ENCODE results near the gene SNAP47.

DNA sequence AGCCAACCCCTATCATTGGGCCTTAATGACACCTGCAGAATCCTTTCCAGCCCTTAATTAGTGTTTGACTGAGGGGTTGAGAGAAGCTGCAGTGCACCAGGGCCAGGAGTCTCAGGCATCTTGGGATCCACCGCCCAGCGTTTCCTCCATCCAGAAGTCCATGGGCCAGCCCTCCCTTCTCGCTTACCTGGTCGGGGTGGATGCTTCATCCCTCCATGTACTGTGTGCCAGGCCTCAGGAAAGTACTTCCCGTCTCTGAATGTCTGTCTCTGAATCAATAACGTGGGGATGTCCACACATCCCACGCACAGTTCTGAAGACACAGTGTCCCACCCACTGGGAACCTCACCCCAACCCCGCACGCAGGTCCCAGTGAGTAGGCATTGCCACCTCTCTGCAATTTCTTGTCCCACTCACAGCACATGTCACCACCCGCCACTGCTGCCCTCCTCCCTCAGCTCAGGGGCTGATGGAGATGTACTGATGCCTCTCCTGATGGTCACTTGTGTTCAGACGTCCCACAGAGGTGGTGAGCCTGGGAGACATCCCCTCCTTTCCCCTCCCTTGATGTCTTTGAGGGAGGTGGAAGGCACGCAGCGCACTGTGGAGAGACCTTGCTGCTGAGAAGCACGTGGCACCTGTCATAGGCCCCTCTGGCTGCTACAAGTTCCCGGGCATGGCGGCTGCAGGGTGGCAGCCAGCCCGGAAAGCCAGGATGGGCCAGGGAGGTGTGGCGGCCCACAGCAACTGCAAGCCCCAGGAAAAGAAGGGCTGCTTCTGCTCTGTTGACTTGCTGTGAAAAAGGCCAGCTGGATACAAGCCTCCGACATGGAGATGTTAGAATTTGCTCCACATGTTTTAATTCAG is 50.8 kb downstream of the SNAP47 start:
- TF ChIP-seq, protein P1, sequence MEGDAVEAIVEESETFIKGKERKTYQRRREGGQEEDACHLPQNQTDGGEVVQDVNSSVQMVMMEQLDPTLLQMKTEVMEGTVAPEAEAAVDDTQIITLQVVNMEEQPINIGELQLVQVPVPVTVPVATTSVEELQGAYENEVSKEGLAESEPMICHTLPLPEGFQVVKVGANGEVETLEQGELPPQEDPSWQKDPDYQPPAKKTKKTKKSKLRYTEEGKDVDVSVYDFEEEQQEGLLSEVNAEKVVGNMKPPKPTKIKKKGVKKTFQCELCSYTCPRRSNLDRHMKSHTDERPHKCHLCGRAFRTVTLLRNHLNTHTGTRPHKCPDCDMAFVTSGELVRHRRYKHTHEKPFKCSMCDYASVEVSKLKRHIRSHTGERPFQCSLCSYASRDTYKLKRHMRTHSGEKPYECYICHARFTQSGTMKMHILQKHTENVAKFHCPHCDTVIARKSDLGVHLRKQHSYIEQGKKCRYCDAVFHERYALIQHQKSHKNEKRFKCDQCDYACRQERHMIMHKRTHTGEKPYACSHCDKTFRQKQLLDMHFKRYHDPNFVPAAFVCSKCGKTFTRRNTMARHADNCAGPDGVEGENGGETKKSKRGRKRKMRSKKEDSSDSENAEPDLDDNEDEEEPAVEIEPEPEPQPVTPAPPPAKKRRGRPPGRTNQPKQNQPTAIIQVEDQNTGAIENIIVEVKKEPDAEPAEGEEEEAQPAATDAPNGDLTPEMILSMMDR (IDR thresholded peaks at IDR 0.05) = no peak
- TF ChIP-seq NR3C1 (IDR thresholded peaks at IDR 0.05) (no peak), POLR2A (IDR thresholded peaks at IDR 0.05; ENCODE audit: low read length) (no peak), TFCP2L1 (CRISPR knock-in tag; IDR thresholded peaks at IDR 0.05) (no peak), RCOR1 (IDR thresholded peaks at IDR 0.05; ENCODE audit: low read depth, low read length) (no peak), HOXA7 (CRISPR knock-in tag; IDR thresholded peaks at IDR 0.05) (no peak), JUN (IDR thresholded peaks at IDR 0.05) (no peak), SREBF2 (IDR thresholded peaks at IDR 0.05) (no peak), CEBPB (IDR thresholded peaks at IDR 0.05) (no peak), EHMT2 (IDR thresholded peaks at IDR 0.05; ENCODE audit: low read depth) (no peak)
- TF ChIP-seq, protein P2, sequence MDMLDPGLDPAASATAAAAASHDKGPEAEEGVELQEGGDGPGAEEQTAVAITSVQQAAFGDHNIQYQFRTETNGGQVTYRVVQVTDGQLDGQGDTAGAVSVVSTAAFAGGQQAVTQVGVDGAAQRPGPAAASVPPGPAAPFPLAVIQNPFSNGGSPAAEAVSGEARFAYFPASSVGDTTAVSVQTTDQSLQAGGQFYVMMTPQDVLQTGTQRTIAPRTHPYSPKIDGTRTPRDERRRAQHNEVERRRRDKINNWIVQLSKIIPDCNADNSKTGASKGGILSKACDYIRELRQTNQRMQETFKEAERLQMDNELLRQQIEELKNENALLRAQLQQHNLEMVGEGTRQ (IDR thresholded peaks at IDR 0.05) = no peak
- TF ChIP-seq, protein P3, sequence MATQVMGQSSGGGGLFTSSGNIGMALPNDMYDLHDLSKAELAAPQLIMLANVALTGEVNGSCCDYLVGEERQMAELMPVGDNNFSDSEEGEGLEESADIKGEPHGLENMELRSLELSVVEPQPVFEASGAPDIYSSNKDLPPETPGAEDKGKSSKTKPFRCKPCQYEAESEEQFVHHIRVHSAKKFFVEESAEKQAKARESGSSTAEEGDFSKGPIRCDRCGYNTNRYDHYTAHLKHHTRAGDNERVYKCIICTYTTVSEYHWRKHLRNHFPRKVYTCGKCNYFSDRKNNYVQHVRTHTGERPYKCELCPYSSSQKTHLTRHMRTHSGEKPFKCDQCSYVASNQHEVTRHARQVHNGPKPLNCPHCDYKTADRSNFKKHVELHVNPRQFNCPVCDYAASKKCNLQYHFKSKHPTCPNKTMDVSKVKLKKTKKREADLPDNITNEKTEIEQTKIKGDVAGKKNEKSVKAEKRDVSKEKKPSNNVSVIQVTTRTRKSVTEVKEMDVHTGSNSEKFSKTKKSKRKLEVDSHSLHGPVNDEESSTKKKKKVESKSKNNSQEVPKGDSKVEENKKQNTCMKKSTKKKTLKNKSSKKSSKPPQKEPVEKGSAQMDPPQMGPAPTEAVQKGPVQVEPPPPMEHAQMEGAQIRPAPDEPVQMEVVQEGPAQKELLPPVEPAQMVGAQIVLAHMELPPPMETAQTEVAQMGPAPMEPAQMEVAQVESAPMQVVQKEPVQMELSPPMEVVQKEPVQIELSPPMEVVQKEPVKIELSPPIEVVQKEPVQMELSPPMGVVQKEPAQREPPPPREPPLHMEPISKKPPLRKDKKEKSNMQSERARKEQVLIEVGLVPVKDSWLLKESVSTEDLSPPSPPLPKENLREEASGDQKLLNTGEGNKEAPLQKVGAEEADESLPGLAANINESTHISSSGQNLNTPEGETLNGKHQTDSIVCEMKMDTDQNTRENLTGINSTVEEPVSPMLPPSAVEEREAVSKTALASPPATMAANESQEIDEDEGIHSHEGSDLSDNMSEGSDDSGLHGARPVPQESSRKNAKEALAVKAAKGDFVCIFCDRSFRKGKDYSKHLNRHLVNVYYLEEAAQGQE (IDR thresholded peaks at IDR 0.05) = no peak
